ENCODE data around the gene ARVCF.
"Not testable (repeated sequence)": the region's sequence is repeated elsewhere in the genome, so short reads cannot be mapped to it uniquely, and the experiment has no call there.

ARVCF gene

GRCh38 chr22:19942157-19943081 lies 74.2 kb downstream of the ARVCF start:
- Histone ChIP-seq H3K27me3 (ENCODE audit: control insufficient read depth, insufficient read depth, low read length) (no peaks in the 10 kb centered on the region), H3K36me3 (ENCODE audit: control insufficient read depth, low read depth, low read length) (no peaks in the 10 kb centered on the region), H3K9me3 (ENCODE audit: control insufficient read depth, low read depth, low read length) (no peaks in the 10 kb centered on the region), H3K27ac (ENCODE audit: low read length) (peak overlapping the region; percentile 56), H3K4me3 (ENCODE audit: low read length) (peak overlapping the region; percentile 82), H3K4me1 (ENCODE audit: control insufficient read depth, low read depth, low read length) (peaks cover 20% of the 10 kb centered on the region), H3K9ac (ENCODE audit: low read length) (peak overlapping the region; percentile 73)

DNA sequence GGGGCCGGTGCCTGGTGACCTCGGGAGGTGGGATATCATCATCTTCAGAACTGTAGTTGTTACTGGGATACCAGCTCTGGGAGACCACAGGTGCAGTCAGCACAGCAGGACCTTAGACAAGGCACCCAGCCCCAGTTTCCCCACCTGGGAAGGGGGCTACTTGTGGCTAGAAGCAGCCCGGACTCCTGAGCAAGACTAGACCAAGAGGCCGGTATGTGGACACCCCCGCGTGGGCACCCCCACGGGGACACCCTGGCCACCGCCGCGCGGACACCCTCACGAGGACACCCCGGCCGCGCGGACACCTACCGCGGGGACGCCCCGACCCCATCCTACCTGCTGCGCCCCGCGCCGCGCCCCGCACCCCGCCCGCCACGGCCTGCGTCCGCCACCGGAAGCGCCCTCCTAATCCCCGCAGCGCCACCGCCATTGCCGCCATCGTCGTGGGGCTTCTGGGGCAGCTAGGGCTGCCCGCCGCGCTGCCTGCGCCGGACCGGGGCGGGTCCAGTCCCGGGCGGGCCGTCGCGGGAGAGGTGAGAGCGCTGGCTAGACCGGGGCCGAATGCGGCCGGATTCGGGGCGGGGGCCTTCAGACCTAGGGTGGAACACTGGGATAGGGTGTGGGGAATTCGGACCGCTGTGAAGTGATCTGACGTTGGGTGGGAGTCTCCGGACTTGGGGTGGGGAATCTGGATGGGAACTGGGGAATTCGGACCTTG lies 75.1 kb downstream of the ARVCF start, which contains the start of the genes COMT and TXNRD2:
Gene COMT (plus strand): TSS at position 408 of the 718 bp plus-strand sequence. CDS start 20,755 bp downstream, outside the sequence.
Gene TXNRD2 (minus strand): TSS at position 454 of the 718 bp plus-strand sequence. CDS start 15 bp downstream, at position 439.
- Histone ChIP-seq H3K4me1 (ENCODE audit: control insufficient read depth, low read depth, low read length) (peaks cover 20% of the 10 kb centered on the region), H3K27ac (ENCODE audit: low read length) (peak within 1 kb of the TSS; percentile 56), H3K36me3 (ENCODE audit: control insufficient read depth, low read depth, low read length) (no peaks in the 10 kb centered on the region), H3K4me3 (ENCODE audit: low read length) (peak within 1 kb of the TSS; percentile 82), H3K9ac (ENCODE audit: low read length) (peak within 1 kb of the TSS; percentile 73), H3K27me3 (ENCODE audit: control insufficient read depth, insufficient read depth, low read length) (no peaks in the 10 kb centered on the region), H3K9me3 (ENCODE audit: control insufficient read depth, low read depth, low read length) (no peaks in the 10 kb centered on the region)

DNA sequence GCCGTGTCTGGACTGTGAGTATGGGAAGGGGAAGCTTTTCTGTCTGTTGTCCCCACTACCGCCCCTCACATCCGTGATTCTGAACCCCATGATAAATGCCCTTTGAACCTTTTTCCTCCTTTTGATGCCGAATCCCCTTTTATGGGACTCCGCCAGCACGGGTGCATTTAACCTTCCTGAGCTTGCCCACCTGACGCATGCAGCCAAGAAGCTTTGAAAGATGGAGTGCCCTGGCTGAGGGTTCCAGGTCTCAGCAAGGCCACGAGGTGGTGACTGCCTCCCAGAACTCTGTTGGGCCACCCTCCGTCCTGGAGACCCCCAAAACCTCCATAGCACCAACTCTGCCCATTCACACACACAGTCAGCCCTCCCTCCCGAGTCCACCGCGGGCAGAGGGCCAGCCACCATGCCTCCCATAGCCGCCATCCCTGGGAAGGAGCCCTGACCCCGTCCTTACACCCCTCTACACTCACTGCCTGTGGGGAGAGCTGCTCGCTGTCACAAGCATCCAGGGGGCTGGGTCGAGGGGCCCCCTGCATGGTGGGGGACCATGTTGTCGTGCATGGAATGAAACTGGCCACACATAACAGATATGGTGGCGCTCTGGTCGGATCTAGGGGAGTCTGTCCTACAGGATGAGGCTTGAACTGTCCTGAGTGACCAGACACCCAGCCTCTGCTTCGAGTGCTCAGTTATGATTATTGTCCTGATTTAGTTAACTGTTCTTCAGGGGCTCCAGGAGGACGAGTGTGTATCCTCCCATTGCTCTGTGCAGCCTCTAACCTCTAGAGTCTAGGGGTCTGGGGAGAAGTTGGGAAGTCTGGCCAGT lies 75.9 kb downstream of the ARVCF start:
- no peak overlapping the region for H3K27ac ChIP-seq (ENCODE audit: low read length)

GRCh38 chr22:19937616-19938473 lies 78.8 kb downstream of the ARVCF start:
- Histone ChIP-seq H3K36me3 (ENCODE audit: control insufficient read depth, low read depth, low read length) (no peaks in the 10 kb centered on the region), H3K4me1 (ENCODE audit: control insufficient read depth, low read depth, low read length) (peaks cover 11% of the 10 kb centered on the region), H3K4me3 (ENCODE audit: low read length) (no peak overlapping the region), H3K9ac (ENCODE audit: low read length) (no peak overlapping the region), H3K9me3 (ENCODE audit: control insufficient read depth, low read depth, low read length) (no peaks in the 10 kb centered on the region), H3K27me3 (ENCODE audit: control insufficient read depth, insufficient read depth, low read length) (no peaks in the 10 kb centered on the region), H3K27ac (ENCODE audit: low read length) (no peak overlapping the region)

More for the DNA sequence above, 75.9 kb downstream of the ARVCF start:
- Histone ChIP-seq H3K27me3 (ENCODE audit: control insufficient read depth, insufficient read depth, low read length) (no peaks in the 10 kb centered on the region), H3K36me3 (ENCODE audit: control insufficient read depth, low read depth, low read length) (no peaks in the 10 kb centered on the region), H3K9ac (ENCODE audit: low read length) (peak overlapping the region; percentile 73), H3K4me1 (ENCODE audit: control insufficient read depth, low read depth, low read length) (peaks cover 20% of the 10 kb centered on the region), H3K4me3 (ENCODE audit: low read length) (peak overlapping the region; percentile 82), H3K9me3 (ENCODE audit: control insufficient read depth, low read depth, low read length) (no peaks in the 10 kb centered on the region)

GRCh38 chr22:19936513-19936912 lies 80.1 kb downstream of the ARVCF start:
- Histone ChIP-seq H3K4me1 (ENCODE audit: control insufficient read depth, low read depth, low read length) (no peaks in the 10 kb centered on the region), H3K27ac (ENCODE audit: low read length) (no peak overlapping the region), H3K27me3 (ENCODE audit: control insufficient read depth, insufficient read depth, low read length) (no peaks in the 10 kb centered on the region)

GRCh38 chr22:19935123-19935718 lies 81.4 kb downstream of the ARVCF start:
- H3K9ac ChIP-seq (ENCODE audit: low read length); H3K27me3 ChIP-seq (ENCODE audit: control insufficient read depth, insufficient read depth, low read length); H3K36me3 ChIP-seq (ENCODE audit: control insufficient read depth, low read depth, low read length); H3K4me1 ChIP-seq (ENCODE audit: control insufficient read depth, low read depth, low read length); H3K4me3 ChIP-seq (ENCODE audit: low read length); H3K9me3 ChIP-seq (ENCODE audit: control insufficient read depth, low read depth, low read length); H3K27ac ChIP-seq (ENCODE audit: low read length): not testable (repeated sequence)

More at GRCh38 chr22:19936513-19936912, 80.1 kb downstream of the ARVCF start:
- H3K4me3 ChIP-seq (ENCODE audit: low read length): no peak overlapping the region
- no peaks in the 10 kb centered on the region for H3K36me3 ChIP-seq (ENCODE audit: control insufficient read depth, low read depth, low read length)
- no peak overlapping the region for H3K9ac ChIP-seq (ENCODE audit: low read length)
- no peaks in the 10 kb centered on the region for H3K9me3 ChIP-seq (ENCODE audit: control insufficient read depth, low read depth, low read length)

GRCh38 chr22:19933341-19934241 lies 83.0 kb downstream of the ARVCF start:
- H3K9ac ChIP-seq (ENCODE audit: low read length): no peak overlapping the region
- H3K4me1 ChIP-seq (ENCODE audit: control insufficient read depth, low read depth, low read length): no peaks in the 10 kb centered on the region
- H3K4me3 ChIP-seq (ENCODE audit: low read length): no peak overlapping the region
- H3K27me3 ChIP-seq (ENCODE audit: control insufficient read depth, insufficient read depth, low read length): no peaks in the 10 kb centered on the region
- no peak overlapping the region for H3K27ac ChIP-seq (ENCODE audit: low read length)
- H3K9me3 ChIP-seq (ENCODE audit: control insufficient read depth, low read depth, low read length): no peaks in the 10 kb centered on the region
- no peaks in the 10 kb centered on the region for H3K36me3 ChIP-seq (ENCODE audit: control insufficient read depth, low read depth, low read length)

DNA sequence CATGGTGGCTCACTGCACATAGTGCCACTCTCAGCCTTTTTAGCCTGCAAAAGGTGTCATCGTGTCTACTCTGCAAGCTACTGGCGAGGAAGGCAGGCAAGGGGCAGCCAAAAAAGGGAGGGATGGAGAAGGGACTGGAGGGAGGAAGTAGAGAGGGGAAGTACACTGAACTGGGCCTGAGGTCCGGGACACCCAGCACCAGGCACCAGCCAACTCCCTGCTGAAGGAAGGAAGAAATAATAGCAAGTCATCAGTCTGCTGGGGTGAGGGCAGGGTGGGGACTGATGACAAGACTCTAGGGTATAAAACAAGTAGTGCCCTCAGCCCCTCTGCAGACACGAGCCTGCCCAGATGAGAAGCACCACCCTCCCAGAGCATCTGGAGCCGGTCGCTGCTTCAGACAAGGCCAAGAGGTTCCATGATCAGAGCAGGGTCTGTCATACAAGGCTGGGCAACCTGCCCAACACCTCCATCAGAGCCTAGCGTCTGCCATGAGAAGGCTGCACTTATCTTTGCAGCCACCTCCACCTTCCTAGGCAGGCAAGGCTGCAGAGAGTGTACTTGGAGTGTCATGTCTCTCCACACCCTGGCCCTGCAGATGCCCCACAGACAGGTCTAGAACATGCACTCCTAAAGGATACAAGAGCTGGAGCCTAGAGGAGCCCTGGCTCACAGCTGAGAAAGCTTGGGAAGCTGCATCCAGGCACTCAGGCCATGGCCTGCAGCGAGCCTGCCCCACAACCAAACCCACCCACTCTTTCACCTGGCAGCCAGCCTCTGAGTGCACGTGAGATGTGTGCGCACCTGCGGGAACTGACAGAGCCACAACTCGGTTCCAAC lies 84.0 kb downstream of the ARVCF start:
- no peaks in the 10 kb centered on the region for H3K9me3 ChIP-seq (ENCODE audit: control insufficient read depth, low read depth, low read length)
- no peaks in the 10 kb centered on the region for H3K36me3 ChIP-seq (ENCODE audit: control insufficient read depth, low read depth, low read length)
- no peak overlapping the region for H3K27ac ChIP-seq (ENCODE audit: low read length)
- H3K4me1 ChIP-seq (ENCODE audit: control insufficient read depth, low read depth, low read length): no peaks in the 10 kb centered on the region
- no peak overlapping the region for H3K4me3 ChIP-seq (ENCODE audit: low read length)
- no peak overlapping the region for H3K9ac ChIP-seq (ENCODE audit: low read length)
- H3K27me3 ChIP-seq (ENCODE audit: control insufficient read depth, insufficient read depth, low read length): no peaks in the 10 kb centered on the region

DNA sequence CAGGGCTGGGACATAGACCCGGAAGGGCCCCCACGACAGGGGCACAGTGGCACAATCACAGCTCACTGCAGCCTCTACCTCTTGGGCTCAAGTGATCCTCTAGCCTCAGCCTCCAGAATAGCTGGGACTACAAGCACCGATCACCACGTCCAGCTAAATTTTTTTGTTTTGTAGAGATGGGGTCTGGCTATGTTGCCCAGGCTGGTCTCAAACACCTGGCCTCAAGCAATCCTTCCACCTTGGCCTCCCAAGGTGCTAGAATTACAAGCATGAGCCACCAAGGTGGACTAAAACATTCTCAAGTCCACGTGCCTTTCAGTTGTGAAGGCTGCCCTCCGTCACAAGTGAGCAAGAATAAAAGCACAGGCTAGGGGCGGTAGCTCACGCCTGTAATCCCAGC lies 85.1 kb downstream of the ARVCF start:
- no peaks in the 10 kb centered on the region for H3K9me3 ChIP-seq (ENCODE audit: control insufficient read depth, low read depth, low read length)
- H3K4me3 ChIP-seq (ENCODE audit: low read length): no peak overlapping the region
- no peaks in the 10 kb centered on the region for H3K27me3 ChIP-seq (ENCODE audit: control insufficient read depth, insufficient read depth, low read length)
- no peaks in the 10 kb centered on the region for H3K4me1 ChIP-seq (ENCODE audit: control insufficient read depth, low read depth, low read length)
- no peak overlapping the region for H3K27ac ChIP-seq (ENCODE audit: low read length)
- no peak overlapping the region for H3K9ac ChIP-seq (ENCODE audit: low read length)
- no peaks in the 10 kb centered on the region for H3K36me3 ChIP-seq (ENCODE audit: control insufficient read depth, low read depth, low read length)

Data from iPS-18a (cell line).